ENCODE results near the gene RRM1.
A peak's percentile ranks its signal among the peaks of the same experiment; 100 is the strongest.

The RRM1 gene

GRCh38 chr11:4065601-4066377 lies 28.8 kb upstream of the RRM1 start:
- no peak for FAIRE-seq
- TF ChIP-seq POLR2A (IDR thresholded peaks at IDR 0.05; ENCODE audit: low read depth, low read length) = no peak
- DNase-seq (ENCODE audit: insufficient read length, low spot score) = no peak

- FAIRE-seq = no peak
- no peak for DNase-seq (ENCODE audit: insufficient read length, low spot score)
- TF ChIP-seq POLR2A (IDR thresholded peaks at IDR 0.05; ENCODE audit: low read depth, low read length) = no peak
Measured at GRCh38 chr11:4066910-4067309, 27.7 kb upstream of the RRM1 start.

- DNase-seq (ENCODE audit: insufficient read length, low spot score) = no peak
- FAIRE-seq = no peak
- TF ChIP-seq POLR2A (IDR thresholded peaks at IDR 0.05; ENCODE audit: low read depth, low read length) = no peak
Measured at GRCh38 chr11:4068962-4069361, 25.6 kb upstream of the RRM1 start.

GRCh38 chr11:4071325-4071724 lies 23.3 kb upstream of the RRM1 start:
- DNase-seq (ENCODE audit: insufficient read length, low spot score) (no peak), FAIRE-seq (no peak)
- TF ChIP-seq POLR2A (IDR thresholded peaks at IDR 0.05; ENCODE audit: low read depth, low read length) = no peak

- DNase-seq (ENCODE audit: insufficient read length, low spot score) (no peak), FAIRE-seq (no peak)
- TF ChIP-seq POLR2A (IDR thresholded peaks at IDR 0.05; ENCODE audit: low read depth, low read length) = no peak
Measured at GRCh38 chr11:4071914-4072313, 22.7 kb upstream of the RRM1 start.

- FAIRE-seq (peak; percentile 94), DNase-seq (ENCODE audit: insufficient read length, low spot score) (peak; percentile 50)
- TF ChIP-seq POLR2A (IDR thresholded peaks at IDR 0.05; ENCODE audit: low read depth, low read length) = no peak
Measured at GRCh38 chr11:4072668-4073285, 21.8 kb upstream of the RRM1 start.

- DNase-seq (ENCODE audit: insufficient read length, low spot score) (no peak), FAIRE-seq (no peak)
- TF ChIP-seq POLR2A (IDR thresholded peaks at IDR 0.05; ENCODE audit: low read depth, low read length) = no peak
Measured at GRCh38 chr11:4074266-4074665, 20.3 kb upstream of the RRM1 start.

GRCh38 chr11:4076774-4077173 lies 17.8 kb upstream of the RRM1 start:
- DNase-seq (ENCODE audit: insufficient read length, low spot score) (no peak), FAIRE-seq (no peak)
- no peak for TF ChIP-seq POLR2A (IDR thresholded peaks at IDR 0.05; ENCODE audit: low read depth, low read length)

- TF ChIP-seq POLR2A (IDR thresholded peaks at IDR 0.05; ENCODE audit: low read depth, low read length) = no peak
- no peak for DNase-seq (ENCODE audit: insufficient read length, low spot score)
- no peak for FAIRE-seq
Measured at GRCh38 chr11:4083198-4083597, 11.4 kb upstream of the RRM1 start.

GRCh38 chr11:4084406-4085125 lies 10.0 kb upstream of the RRM1 start:
- no peak for DNase-seq (ENCODE audit: insufficient read length, low spot score)
- TF ChIP-seq POLR2A (IDR thresholded peaks at IDR 0.05; ENCODE audit: low read depth, low read length) = no peak
- FAIRE-seq = no peak

- FAIRE-seq (no peak), DNase-seq (ENCODE audit: insufficient read length, low spot score) (no peak)
- TF ChIP-seq POLR2A (IDR thresholded peaks at IDR 0.05; ENCODE audit: low read depth, low read length) = no peak
Measured at GRCh38 chr11:4085575-4085974, 9.0 kb upstream of the RRM1 start.

- FAIRE-seq (no peak), DNase-seq (ENCODE audit: insufficient read length, low spot score) (no peak)
- TF ChIP-seq POLR2A (IDR thresholded peaks at IDR 0.05; ENCODE audit: low read depth, low read length) = no peak
Measured at GRCh38 chr11:4086575-4087353, 7.8 kb upstream of the RRM1 start.

GRCh38 chr11:4087551-4087950 lies 7.0 kb upstream of the RRM1 start:
- DNase-seq (ENCODE audit: insufficient read length, low spot score) (no peak), FAIRE-seq (no peak)
- TF ChIP-seq POLR2A (IDR thresholded peaks at IDR 0.05; ENCODE audit: low read depth, low read length) = no peak

- FAIRE-seq (no peak), DNase-seq (ENCODE audit: insufficient read length, low spot score) (no peak)
- TF ChIP-seq POLR2A (IDR thresholded peaks at IDR 0.05; ENCODE audit: low read depth, low read length) = no peak
Measured at GRCh38 chr11:4090258-4090657, 4.3 kb upstream of the RRM1 start.
